MV-4-11 (cell line): ENCODE measurements around the gene SLC33A1.
"Not testable (repeated sequence)": the region's sequence is repeated elsewhere in the genome, so short reads cannot be mapped to it uniquely, and the experiment has no call there.

Experiments
- DNase-seq: peaks from one replicate; lab custom pipeline; 2025; lab: John Stamatoyannopoulos, UW

SLC33A1 gene

DNA sequence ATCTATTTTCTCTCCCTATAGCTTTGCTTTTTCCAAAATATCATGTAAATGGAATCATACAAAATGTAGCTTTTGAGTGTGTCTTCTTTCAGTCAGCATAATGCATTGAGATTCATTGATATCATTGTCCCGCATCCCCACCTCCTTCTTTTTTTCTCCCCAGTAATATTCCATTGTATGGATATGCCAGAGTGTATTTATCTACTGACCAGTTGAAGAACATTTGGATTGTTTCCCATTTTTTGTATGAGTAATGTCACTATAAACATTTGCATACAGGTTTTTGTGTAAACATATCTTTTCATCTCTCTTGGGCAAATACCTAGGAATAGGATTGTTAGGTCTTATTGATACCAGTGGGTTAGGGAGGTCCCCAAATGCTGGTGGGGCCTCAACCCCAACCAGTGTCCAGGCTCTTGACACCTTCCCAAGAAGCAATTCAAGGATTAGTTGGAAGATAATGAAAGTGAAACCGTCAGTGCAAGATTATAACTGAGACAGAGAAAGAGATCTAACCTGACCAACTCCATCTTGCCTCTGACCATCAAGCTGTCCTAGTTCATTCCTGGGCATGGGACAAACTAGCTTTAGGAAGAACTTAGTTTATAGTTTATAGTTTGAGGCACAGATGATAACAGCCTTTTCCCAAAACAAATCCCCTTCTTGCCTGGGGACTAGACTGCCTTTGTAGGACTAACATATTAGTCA, 7.4 kb upstream of the SLC33A1 start:
- no peak for DNase-seq

DNA sequence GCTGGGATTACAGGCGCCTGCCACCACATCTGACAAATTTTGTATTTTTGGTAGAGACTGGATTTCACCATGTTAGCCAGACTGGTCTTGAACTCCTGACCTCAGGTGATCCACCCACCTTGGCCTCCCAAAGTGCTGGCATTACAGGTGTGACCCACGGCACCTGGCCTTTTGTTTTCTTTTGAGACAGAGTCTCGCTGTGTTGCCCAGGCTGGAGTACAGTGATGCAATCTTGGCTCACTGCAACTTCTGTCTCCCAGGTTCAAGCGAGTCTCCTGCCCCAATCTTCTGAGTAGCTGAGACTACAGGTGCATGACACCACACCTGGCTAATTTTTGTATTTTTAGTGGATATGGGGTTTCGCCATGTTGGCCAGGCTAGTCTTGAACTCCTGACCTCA, 6.2 kb upstream of the SLC33A1 start:
- not testable (repeated sequence) for DNase-seq

DNA sequence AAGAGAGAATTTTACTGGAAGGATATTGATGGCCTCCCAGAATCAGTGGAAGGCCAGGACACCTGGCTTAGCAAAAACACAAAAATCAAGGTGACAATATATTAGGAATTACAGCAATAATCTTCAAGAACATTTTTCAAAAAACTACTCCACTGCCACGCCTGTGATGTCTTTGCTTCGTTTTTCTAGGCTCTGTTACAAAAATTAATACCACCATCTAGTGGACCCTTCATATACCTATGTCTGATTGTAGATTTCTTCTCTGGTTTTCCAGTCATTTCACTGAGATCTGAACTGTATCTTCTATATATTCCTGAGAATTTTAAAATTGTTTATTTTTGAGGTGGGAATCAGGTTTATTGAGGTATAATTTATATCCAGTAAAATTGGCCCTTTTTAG, 5.6 kb upstream of the SLC33A1 start:
- DNase-seq = peak; percentile 37

DNA sequence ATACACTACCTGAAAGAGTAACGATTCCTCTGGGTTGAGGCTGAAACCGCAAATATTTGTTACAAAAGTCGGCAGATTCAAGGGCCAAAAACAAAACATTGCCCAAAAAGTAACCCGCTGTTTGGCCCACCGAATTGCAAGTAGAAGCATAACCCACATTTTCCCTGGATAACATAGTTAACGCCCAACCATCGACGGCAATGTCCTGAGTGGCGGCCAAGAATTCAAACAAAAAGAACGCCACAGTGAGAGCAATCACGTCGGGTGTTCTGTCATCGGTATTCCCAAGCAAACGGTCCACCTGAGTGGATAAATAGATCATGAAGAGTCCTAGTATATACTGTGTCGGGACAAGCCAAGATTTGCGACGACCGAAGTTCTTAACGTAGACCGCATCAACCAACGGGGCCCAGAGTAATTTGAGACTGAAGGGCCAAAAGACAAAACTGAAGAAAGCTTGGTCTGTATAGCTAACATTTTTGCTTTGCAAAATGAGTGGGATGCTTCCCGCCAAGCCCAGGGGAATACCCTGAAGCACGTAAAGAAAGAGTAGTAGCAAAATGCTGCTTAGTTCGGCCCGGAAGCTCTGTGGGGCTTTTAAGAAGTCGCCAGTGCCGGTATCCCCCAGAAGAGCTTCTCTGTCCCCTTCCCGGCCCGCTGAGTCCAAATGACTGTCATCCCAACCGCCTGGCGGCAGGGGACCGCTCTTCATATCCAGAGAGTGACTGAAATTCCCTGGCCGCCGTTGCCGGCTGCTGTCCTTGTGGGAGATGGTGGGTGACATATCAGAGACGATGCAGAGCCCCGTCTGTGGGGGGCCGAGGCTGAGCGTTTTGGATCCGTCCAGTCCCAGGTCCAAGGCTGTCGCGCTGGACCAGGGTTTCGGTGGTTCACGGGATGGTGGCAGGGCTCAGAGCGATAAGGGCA, 750 bp downstream of the SLC33A1 start:
- DNase-seq = peak; percentile 25

DNA sequence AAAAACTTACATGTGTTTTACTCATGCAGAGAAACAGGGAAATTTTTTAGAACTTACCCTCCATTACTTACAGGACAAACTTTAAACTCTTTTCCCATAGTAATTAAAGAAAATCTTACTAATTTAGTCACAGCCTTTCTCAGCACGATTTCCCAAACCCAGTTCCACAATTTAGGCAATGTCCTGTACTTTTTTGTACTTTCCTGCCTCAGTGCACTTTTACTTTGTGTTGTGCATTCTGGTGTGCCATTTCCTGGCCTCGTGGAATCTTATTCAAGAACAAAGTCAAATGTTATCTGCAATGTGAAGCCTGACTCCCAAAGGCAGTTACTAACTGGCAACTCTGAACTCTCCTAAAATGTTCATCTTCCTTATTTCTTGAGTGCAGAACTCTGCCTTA, 1.9 kb downstream of the SLC33A1 start:
- DNase-seq = no peak

DNA sequence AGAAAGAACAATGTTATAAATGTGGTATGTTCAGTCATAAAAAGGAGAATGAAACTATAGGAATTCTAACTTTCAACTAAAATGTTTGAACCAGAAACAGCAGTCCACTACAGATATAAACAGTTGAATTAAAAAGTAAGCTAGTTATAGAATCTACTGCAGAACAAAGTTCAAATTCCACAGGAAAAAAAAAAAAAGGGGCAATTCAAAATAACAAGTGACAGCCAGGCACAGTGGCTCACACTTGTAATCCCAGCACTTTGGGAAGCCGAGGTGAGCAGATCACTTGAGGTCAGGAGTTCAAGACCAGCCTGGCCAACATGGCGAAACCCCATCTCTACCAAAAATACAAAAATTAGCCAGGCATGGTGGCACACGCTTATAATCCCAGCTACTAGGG, 4.8 kb downstream of the SLC33A1 start:
- DNase-seq = not testable (repeated sequence)

DNA sequence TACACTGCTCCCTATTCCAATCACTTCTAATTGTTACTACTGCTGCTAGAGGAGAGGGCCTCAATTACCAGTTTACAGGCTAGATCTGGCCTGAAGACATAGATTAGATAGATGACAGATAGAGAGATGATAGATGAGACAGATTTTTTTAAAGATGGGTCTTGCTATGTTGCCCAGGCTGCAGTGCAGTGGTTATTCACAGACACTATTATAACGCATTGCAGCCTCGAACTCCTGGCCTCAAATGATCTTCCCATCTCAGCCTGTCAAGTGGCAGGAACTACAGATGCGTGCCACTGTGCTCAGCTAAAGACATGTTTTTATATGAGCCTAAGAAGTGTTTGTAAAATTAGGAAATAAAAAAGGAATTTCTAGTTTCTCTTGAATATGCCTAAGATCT, 6.2 kb downstream of the SLC33A1 start:
- no peak for DNase-seq

DNA sequence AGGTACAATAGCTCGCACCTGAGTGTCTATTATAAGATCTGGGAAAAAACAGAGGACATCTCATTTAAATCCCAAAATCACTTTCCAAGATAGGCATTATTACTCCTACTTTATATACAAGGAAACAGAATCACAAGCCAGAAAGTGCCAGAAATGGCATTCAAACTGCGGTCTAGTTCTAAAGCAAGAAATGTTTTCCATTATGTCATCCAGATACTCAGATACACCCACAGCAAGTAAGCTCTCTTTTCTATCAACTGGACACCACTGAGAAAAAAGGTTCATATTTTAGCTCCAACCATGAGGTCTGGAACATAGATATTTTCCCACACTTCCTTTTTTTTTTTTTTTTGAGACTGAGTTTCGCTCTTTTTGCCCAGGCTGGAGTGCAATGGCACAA, 8.1 kb downstream of the SLC33A1 start:
- no peak for DNase-seq

DNA sequence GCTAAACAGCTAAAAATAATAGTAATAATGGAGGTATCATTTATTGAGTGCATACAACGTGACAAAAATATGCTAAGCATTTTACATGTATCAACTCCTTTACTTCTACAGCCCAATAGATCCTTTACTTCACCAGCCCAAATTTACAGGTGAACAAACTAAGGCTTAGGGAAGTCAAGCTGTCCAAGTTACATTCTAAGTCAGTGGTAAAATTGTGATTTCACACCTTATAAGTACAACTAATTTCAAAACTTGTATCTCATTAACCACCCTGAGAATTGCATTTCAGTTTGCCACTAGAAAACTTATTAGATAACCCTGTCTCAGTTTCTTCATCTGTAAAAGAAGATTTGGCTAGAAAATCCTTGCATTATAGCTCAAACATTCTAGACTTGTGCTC, 10.7 kb downstream of the SLC33A1 start:
- DNase-seq = no peak

DNA sequence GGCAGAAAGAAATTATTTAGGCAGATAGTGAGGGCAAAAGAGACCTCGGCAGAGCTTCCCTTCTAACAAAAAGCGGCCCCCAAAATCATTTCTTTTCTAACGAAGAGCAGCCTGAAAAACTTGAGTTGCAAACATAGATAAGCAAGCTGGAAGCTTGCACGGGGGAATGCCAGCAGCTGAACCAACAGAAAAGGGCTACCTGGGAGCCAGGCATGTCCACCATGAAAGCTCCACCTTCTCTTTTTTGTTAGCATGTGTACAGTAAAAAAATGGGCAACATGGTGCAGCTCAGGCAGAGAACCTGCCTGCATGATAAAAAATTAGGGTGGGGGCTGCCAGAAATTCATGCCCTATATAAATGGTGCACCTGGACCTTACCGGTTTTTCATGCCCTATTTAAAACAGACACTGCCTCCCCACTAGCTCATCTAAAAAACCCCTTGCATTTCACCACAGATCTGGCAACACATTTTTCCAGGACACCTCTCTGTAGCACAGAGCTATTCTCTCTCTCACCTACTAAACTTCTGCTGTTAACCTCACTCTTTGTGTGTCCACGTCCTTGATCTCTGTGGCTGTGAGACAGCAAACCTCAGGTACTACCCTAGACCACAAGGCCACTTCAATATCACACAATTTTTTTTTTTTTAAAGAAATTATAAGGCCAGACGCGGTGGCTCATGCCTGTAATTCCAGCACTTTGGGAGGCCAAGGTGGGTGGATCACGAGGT, 18.7 kb downstream of the SLC33A1 start:
- no peak for DNase-seq

DNA sequence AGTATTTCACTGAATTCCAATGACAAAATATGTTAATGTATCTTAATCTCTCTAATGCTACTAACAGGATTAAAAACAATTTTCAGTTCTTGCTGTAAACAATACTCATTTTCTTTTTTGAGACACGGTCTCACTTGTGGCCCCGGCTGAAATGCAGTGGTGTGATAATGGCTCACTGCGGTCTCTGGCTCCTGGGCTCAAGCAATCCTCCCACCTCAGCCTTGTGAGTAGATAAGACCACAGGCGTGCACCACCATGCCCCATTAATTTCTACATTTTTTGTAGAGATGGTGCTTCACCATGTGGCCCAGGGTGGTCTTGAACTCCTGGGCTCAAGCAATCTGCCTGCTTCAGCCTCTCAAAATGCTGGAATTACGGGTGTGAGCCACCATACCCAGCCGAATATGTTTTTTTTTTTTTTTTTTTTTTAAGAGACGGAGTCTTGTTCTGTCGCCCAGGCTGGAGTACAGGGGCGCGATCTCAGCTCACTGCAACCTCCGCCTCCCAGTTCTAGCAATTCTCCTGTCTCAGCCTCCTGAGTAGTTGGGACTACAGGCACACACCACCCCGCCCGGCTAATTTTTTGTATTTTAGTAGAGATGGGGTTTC, 25.6 kb downstream of the SLC33A1 start:
- DNase-seq = not testable (repeated sequence)

DNA sequence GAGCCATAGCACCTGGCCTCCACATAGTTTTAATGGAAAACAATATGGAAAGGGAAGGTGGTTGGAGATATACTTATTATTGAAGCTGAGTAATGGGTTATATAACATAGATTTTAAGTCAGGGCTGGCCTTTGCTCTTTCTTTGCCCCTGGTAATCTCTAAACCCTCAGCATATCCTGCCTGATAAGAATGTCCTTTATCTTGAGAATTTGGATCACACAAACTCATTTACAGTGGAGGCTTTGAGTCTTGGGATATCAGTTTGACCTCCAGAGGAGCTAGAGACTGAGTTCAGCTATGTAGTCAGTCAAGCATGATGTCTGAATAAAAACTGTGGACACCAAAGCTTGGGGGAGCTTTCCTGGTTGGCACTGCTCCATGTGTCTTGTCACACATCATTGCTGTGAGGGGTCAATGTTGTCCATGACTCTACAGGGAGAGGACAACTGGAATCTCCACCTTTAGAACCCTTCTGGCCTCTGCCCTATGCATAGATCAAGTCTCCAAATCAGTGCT, 39.1 kb downstream of the SLC33A1 start:
- DNase-seq = no peak

DNA sequence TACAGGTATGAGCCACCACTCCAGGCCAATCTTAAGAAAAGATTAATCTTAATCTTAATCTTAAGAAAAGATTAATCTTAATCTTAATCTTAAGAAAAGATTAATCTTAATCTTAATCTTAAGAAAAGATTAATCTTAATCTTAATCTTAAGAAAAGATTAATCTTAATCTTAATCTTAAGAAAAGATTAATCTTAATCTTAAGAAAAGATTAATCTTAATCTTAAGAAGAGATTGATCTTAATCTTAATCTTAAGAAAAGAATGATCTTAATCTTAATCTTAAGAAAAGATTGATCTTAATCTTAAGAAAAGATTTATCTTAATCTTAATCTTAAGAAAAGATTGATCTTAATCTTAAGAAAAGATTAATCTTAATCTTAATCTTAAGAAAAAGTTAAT, 41.0 kb downstream of the SLC33A1 start:
- DNase-seq = not testable (repeated sequence)

DNA sequence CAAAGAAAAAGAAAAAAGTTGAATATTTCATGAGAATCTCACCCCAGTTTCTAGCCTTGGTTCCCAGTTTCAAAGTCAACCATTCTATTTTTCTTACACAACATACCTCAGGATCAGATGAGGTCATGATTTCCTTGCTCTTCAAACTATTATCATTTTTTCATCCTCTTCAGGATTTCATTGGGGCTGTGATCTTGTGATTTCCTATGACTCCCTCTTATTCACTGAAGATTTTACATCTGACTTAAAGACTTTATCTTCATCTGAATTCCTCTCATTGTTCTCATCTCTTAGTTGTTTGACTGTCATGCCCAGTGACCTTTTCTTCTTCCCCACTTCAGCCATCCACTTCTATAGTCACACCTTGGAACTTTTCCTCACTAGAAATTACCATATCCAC, 45.0 kb downstream of the SLC33A1 start:
- no peak for DNase-seq

DNA sequence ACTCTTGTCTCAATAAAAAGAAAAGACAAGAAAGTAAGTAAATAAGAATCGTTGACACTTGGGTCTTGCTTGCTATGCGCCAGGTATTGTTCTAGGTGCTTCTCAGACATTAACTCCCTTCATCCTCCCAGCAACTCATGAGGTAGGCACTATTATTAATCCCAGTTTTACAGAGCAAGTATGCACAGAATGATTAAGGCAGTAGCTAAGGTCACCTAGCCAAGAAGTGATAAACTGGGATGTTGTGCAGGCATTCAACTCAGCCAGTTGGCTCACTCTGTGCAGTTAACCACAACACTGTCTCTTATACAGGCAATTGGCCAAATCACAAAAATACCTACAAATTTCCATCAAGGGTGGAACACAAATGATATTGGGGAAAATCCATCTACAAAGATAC, 46.4 kb downstream of the SLC33A1 start:
- no peak for DNase-seq

DNA sequence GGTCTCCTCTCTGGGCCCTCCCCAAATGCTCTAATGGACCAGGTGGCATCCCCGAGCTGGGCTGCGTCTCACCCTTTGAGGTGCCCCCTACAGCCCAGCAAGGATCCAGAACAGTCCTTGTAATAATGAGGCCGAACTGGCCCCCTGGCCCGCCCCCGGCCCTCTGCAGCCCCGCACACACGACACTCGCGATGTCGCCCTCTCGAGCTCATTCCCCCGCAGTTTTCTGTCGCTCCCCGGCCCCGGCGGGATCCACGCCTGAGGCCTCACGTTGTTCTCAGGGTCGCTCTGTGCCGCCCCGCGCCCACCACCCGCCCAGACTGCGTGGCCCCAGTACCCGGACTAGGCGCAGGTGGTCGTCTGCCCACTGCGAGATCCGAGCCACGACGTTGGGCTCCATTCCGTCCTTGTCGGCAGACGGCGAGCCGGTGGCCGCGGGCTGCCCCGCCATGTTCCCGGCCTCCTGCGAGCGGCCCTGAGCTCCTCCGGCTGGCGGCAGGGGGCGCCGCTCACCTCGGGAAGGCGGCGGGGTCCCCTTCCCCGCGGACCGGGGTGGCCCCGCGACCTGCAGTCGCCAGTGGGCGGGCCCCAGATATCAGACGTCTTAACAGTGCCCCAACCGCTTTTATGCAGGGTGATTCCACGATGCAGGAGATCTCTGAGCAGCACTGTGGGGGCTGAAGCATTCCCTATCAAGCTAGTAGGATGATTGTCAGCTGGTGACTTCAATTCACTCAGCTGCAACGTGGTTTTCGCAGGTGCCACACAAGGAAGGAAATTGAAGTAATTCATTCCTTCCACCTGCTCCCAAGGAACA, 48.2 kb downstream of the SLC33A1 start, which contains the start of gene C3orf33:
Gene C3orf33 (minus strand): TSS at position 477 of the 817 bp plus-strand sequence. CDS start 26 bp downstream, at position 451.
- DNase-seq = peak; percentile 46

DNA sequence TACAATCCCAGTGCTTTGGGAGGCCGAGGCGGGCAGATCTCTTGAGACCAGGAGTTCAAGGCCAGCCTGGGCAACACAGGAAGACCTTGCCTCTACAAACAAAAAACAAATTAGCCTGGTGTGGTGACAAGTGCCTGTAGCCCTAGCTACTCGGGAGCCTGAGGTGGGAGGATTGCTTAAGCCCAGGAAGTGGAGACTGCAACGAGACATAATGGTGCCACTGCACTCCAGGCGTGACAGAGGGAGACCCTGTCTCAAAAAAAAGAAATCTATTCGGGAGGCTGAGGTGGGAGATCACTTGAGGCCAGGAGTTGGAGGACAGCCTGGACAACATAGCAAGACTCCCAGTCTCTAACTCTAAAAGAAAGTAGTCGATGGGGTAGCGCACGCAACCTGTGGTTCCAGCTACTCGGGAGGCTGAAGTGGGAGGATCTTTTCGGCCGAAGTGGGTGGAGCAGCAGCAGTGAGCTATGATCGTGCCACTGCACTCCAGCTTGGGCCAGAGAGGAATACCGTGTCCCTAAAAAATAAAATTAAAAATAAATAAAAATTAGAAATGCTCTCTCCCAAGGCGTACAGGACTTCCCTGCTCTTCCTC, 48.9 kb downstream of the SLC33A1 start:
- DNase-seq = peak; percentile 55

DNA sequence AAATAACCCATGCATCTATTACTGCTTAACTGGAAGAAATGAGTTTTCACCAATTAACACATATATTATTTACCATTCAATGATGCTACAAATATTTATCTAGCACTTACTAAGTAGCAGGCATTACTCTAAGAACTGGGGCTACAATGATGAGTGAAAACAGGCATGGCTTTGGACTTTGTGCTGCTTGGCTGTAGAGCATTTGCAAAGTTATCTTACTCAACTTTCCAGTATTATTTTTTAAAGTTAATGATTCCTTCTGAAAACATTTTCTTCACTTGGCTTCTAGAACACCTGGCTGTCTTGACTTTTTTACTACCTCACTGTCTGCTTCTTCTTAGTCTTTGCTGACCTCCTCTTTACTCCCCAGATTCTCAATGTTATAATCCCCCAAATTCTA, 49.9 kb downstream of the SLC33A1 start:
- DNase-seq = no peak

DNA sequence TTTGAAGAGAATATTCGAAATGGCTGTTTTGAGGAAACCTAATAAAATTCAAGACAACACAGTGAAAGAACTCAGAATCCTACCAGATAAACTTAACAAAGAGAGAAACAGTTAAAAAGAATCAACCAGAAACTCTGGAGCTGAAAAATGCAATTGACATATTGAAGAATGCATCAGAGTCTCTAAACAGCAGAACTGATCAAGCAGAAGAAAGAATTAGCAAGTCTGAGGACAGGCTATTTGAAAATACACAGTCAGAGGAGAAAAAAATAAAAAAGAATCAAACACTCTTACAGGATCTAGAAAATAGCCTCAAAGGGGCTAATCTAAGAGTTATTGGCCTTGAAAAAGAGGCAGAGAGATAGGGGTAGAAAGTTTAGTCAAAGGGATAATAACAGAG, 61.7 kb downstream of the SLC33A1 start:
- DNase-seq = no peak

DNA sequence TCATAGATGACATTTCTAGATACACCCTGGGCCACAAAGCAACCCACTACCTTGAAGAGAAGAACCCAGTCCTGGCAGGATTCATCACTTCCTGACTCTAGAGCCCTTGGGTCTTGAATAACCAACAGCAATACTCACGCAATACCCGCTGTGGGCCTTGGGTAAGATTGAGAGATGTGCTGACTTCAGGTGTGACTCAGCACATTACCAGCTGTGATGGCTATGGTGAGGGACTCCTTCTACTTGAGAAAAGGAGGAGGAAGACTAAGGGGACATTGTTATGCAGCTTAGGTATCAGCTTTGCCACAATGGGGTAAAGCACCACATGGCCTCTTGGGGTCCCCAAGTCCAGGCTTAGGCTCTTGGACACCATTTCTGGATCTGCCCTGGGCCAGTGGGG, 63.0 kb downstream of the SLC33A1 start:
- peak; percentile 52 for DNase-seq
